GM21390 (cell line): Measurements from ENCODE around the gene DYNC2LI1.

Experiments used
- ATAC-seq: cut with Tn5 transposase; IDR thresholded peaks from one replicate; pipeline ENCODE4 v1.9.1; 2021; ENCODE audit not compliant: unreplicated experiment

DYNC2LI1 gene

GRCh38 chr2:43842866-43843226 is 69.0 kb downstream of the DYNC2LI1 start:
- ATAC-seq: no peak

GRCh38 chr2:43845181-43845580 is 71.3 kb downstream of the DYNC2LI1 start:
- no peak for ATAC-seq

- ATAC-seq: no peak
Measured at GRCh38 chr2:43846140-43846793, 72.4 kb downstream of the DYNC2LI1 start.

- ATAC-seq: no peak
Measured at GRCh38 chr2:43848214-43848613, 74.4 kb downstream of the DYNC2LI1 start.

- no peak for ATAC-seq
Measured at GRCh38 chr2:43851011-43851980, 77.5 kb downstream of the DYNC2LI1 start.

GRCh38 chr2:43852196-43852730 is 78.4 kb downstream of the DYNC2LI1 start:
- ATAC-seq: no peak

GRCh38 chr2:43853141-43854081 is 79.6 kb downstream of the DYNC2LI1 start:
- no peak for ATAC-seq

- ATAC-seq: no peak
Measured at GRCh38 chr2:43854671-43855070, 80.8 kb downstream of the DYNC2LI1 start.

GRCh38 chr2:43855292-43855691 is 81.5 kb downstream of the DYNC2LI1 start:
- ATAC-seq: no peak
